Measurements from ENCODE around the gene GPR61. TPM values are rescaled to one million over a fixed set of nuclear protein-coding genes. Genes with fewer than 3 reads are reported as not detected.

Gene GPR61
- total RNA-seq, 1 experiment from 2014 or later, result 0.30 TPM

DNA sequence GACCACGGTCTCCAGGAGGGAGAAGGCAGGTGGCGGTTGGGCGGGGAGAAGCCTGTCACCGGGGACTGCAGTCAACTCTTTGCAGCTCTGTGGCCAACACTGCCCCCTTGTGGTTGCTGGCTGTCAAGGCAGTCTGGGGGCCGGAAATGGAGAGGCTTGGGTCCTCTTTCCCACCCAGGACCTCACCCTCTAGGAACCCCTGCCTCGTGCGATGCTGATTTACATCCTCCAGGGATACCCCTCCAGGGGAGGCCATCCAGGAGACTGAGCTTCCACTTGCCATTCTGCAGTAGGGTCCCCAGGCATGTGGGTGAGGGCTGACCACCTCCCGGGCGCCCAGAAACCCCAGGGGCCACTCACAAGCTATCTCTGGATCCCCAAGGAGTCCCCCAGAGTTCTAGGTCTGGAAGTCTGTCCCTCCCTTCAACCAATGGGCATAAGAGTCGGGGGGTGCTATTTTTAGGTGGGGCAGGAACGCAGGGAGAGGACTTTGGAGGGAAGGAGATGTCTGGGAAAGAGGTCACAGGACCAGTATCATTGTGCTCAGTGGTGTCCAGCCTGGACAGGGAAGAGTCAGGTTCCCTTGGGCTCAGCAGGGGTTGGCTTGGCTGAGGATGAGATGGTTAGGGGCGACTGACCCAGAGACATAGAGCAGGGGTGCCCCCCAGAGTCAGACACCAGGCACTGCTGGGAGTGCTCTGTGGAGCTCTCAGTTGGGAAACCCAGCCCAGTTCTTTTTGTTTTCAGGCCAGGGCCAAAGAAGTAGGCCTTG lies 7.1 kb upstream of the GPR61 start:
- peak; percentile 65 for DNase-seq (ENCODE audit: extremely low read depth, low read depth)

- DNase-seq (ENCODE audit: extremely low read depth, low read depth), result no peak
These were observed 5.3 kb upstream of the GPR61 start for GRCh38 chr1:109534307-109534858.

- DNase-seq (ENCODE audit: extremely low read depth, low read depth), result no peak
These were observed 4.2 kb upstream of the GPR61 start for GRCh38 chr1:109535481-109535880.

GRCh38 chr1:109535971-109536491 lies 3.6 kb upstream of the GPR61 start:
- DNase-seq (ENCODE audit: extremely low read depth, low read depth), result no peak

- no peak for DNase-seq (ENCODE audit: extremely low read depth, low read depth)
These were observed 2.1 kb upstream of the GPR61 start for GRCh38 chr1:109537450-109538178.

- DNase-seq (ENCODE audit: extremely low read depth, low read depth), result no peak
These were observed 681 bp upstream of the GPR61 start for GRCh38 chr1:109538827-109539555.

DNA sequence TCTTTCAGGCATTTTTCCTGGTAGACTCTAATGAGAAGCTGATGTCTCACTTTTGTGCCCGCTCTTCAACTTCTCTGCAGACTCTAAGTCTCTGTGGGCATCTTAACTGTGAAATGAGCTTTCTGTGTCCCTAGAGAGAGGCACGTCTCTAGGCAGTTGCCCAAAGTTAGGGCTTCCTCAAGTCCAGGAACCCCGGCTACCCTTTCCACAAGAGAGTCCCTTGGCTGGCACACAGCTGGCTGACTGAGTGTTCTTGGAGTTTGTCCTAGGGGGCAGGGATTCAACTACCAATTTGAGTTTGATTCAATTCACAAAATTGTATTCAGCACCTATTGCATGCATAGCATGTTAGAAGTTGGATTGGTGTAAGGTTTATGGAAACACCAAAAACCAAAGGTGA lies 1.4 kb downstream of the GPR61 start:
- no peak for DNase-seq (ENCODE audit: extremely low read depth, low read depth)

GRCh38 chr1:109542657-109543056 lies 3.0 kb downstream of the GPR61 start:
- DNase-seq (ENCODE audit: extremely low read depth, low read depth), result no peak

GRCh38 chr1:109543283-109543987 lies 3.8 kb downstream of the GPR61 start:
- no peak for DNase-seq (ENCODE audit: extremely low read depth, low read depth)

- DNase-seq (ENCODE audit: extremely low read depth, low read depth), result no peak
These were observed 4.5 kb downstream of the GPR61 start for GRCh38 chr1:109543988-109544735.

- peak; percentile 88 for DNase-seq (ENCODE audit: extremely low read depth, low read depth)
These were observed 6.8 kb downstream of the GPR61 start for GRCh38 chr1:109546311-109547109.

DNA sequence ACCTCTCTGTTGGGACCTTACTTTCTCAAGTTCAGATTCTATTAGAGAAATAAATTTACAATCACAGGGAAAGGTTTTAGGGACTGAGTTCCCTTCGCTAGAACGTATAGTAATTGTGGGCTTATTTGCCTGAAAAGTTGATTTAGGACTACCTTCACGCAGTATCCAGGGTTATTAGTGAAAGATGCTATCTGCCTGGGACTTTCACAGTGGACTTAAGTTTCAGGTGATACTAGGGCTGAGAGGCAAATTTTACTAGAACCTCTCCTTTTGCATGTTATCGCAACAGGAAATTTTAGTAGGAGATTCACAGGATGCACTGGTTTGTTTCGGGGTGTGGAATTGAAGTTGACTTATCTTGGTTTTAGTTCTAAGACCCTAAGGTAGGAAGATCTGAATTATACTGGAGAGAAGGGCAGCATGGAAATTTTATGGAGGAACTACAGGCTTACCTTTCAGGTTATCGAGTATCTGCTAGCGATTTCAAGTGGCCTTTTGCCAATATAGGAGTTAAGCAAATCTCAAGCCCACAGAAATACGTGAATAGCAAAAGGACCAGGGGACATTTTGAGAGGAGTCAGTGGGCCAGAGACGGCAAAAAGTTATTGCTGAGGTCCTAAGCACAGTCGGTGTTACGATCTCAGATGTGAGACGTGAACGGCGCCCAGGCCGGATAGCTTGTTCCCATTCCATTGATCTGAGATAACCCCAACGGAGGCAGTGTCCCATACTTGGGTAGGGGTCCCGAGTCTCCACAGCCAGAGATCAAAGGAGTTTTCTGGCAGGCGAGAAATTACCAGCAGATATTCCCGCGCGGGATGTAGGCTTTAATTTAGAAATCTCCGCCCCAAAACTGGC lies 8.0 kb downstream of the GPR61 start:
- DNase-seq (ENCODE audit: extremely low read depth, low read depth), result no peak

DNA sequence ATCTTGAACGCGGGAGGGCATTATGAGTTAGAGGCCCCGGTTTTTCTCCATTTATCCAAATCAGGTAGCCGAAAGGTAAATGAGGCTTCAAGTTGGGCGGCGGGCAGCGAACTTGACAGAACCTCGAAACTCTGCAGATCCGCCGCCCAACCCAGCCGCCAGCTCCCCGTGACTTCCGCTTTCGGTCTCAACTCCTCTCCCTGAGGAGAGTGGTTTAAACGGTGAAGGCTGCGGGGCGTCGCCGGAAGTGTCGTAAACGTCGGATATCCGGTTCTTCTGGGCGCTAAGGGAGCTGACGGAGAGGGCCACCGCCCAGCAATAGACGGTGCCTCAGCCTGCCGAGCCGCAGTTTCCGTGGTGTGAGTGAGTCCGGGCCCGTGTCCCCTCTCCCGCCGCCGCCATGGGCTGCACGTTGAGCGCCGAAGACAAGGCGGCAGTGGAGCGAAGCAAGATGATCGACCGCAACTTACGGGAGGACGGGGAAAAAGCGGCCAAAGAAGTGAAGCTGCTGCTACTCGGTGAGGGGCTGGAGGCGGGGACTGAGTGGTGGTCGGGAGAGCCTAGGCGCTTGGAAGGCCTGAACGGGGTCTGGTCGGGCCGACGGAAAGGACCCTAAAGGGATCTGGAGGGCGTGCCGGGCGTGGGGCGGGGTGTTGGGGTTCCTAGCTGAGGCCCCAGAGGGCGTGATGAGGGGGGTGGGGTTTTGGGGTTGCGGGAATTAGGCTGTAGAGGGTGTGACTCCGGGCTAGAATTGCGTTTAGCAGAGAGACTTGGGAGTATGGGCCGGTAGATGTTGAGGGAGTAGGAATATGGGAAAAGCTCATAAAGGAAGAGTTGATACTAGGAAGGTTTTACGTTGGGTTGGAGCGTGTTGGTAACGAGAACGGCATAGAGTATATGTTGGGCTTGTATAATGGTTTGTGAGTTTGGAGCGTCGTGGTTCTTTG lies 8.9 kb downstream of the GPR61 start, which contains the start of gene GNAI3:
Gene GNAI3 (plus strand): TSS at position 295 of the 947 bp plus-strand sequence. CDS start 106 bp downstream, at position 401.
- peak; percentile 89 for DNase-seq (ENCODE audit: extremely low read depth, low read depth)

DNA sequence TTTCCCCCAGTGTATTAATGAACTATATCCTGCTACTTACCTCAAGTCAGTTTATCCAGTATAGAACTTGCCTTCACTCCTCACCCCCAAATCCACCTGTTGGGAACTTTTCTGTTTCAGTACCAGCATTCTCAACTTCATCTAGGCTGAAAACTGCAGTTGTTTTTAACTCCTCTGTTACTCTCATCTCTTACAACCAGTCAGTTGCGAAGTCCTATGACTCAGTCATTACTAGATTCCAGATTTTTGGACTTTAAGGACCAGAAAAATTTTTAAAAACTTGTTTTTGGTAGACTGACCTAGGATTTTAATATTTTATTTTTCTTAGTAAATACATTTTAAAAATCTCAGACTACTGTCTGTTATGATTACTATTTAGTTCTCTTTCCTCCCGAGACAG lies 16.9 kb downstream of the GPR61 start:
- no peak for DNase-seq (ENCODE audit: extremely low read depth, low read depth)

DNA sequence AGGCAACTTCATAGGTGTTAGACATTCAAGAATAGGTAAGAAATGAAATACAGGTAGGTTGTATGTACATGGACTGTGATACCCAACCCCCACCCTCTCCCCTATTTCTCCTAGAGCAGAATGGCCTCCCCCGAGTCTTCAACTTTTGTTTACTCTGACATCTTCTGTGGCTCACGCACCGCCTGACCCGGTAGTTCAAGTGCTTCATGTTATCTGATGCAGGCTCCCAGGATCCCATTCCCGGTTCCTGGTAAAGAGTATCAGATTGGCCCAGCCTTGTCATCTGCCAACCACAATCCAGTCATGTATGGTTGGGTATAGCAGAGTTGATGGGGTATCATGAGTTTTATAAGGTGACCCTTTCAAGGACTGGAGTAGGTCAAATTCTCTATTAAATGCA lies 17.8 kb downstream of the GPR61 start:
- DNase-seq (ENCODE audit: extremely low read depth, low read depth), result no peak

- DNase-seq (ENCODE audit: extremely low read depth, low read depth), result no peak
These were observed 20.3 kb downstream of the GPR61 start for GRCh38 chr1:109559995-109560394.

Data from NCI-H460 (cell line).